ENCODE results near the gene CCDC181. TPM values are rescaled to one million over a fixed set of nuclear protein-coding genes. Genes with fewer than 3 reads are reported as not detected.

The CCDC181 gene
- under 0.01 and 0.14 TPM in 2 replicates for total RNA-seq

DNA sequence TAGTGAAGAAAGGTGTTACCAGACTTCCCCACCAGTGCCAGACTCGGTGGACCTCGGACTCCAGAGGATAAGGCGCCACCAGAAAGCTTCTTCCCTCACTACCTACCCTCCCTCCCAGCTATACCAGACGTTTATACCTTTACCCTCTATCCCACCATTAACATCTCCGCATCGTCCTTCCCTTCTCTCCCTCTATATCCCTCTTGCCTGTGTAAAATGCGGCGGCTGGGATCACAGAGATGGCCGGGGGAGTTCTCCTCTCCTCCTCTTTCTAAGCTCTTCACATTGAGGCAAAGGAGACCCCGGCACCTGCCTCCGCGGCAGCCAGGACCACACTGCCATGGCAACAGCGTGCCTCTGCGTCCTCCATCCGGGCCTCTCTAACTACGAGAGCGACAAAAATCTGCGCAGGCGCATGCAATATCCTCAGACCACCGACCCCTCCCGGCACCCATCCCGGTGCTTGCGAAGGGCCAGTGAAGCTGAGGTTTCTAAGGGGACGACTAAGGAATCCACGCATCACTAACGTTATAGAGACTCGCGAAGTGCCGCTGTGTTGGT lies at the start of gene CCDC181:
CCDC181 (minus strand) TSS at position 394 of the 561 bp plus-strand sequence. CDS start 2,547 bp downstream, outside the sequence.

DNA sequence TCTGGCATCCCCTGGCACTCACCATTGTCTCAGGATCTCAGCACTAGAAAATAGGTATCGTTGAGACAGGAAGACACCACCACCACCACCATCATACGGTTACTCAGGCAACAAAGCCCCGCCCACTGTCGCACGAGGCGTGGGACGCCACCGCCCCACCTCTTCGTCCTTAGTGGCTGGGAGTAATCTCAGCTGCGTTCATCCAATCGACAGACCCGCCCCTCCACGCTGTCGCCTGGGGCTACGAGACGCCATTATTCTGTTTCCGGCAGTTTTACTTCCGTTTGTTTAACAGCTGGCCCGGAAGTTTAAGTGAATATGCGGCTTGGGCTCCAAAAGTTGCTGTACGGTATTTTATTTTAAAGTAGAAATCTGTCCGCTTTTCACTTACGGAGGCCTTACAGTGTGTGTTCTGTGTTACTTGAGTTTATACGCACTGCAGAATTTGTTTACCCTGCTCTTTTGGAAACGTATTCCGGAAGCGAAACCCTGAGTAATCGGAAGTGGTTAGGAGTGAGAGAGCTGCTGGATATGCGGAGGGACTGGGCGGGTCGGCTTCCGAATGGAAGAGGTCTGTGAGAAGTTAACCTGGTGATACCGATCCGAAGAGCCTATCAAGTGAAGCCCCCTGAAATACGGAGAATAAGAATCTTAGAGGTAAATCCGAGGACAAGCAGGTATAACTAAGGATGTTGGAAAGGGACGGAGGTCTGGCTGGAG lies 59.4 kb downstream of the CCDC181 start, which contains the start of the genes BLZF1 and NME7:
BLZF1 (plus strand) TSS at position 510 of the 720 bp plus-strand sequence. CDS start 1,328 bp downstream, outside the sequence.
NME7 (minus strand) TSS at position 112 of the 720 bp plus-strand sequence; CDS start at position 25, 87 bp downstream.

Other genes with a start within 250 kb of the CCDC181 start
- 8.9 and 26.3 TPM in 2 replicates for gene NME7, start 59.7 kb downstream of the CCDC181 start, total RNA-seq
- 33.2 and 43.1 TPM in 2 replicates for gene BLZF1, start 59.3 kb downstream of the CCDC181 start, total RNA-seq
- gene SLC19A2, start 58.5 kb upstream of the CCDC181 start, total RNA-seq: 23.2 and 24.3 TPM in 2 replicates
- 0.28 TPM in 1 of 2 replicates, not detected in the other for gene F5, start 159.0 kb upstream of the CCDC181 start, total RNA-seq
- gene SELP, start 202.7 kb upstream of the CCDC181 start, total RNA-seq: 0.07 TPM in 1 of 2 replicates, not detected in the other

Measured in nasal cavity respiratory epithelium epithelial cell of viscerocranial mucosa (primary cell).